Putamen (tissue), 1 donor: ENCODE data around the gene NCBP2L.
A peak's percentile ranks its signal among the peaks of the same experiment; 100 is the strongest.
"Not testable (repeated sequence)": the region's sequence is repeated elsewhere in the genome, so short reads cannot be mapped to it uniquely, and the experiment has no call there.

Source experiments
- DNase-seq: peaks from one replicate; pipeline ENCODE4 v3.0.0-alpha.2; 2016; ENCODE audit warnings: low spot score

The NCBP2L gene

DNA sequence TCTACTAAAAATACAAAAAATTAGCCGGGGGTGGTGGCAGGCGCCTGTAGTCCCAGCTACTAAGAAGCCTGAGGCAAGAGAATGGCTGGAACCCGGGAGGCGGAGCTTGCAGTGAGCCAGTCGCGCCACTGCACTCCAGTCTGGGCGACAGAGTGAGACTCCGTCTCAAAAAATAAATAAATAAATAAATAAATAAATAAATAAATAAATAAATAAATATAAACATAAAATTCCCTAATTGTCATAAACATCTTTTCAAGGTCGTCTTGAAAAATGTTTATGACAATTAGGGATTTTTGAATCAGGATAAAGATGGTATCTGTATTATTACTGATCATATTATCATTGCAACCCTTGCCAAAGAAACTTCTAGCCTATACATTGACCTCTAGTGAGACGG lies 32.5 kb downstream of the NCBP2L start:
- DNase-seq, result not testable (repeated sequence)

DNA sequence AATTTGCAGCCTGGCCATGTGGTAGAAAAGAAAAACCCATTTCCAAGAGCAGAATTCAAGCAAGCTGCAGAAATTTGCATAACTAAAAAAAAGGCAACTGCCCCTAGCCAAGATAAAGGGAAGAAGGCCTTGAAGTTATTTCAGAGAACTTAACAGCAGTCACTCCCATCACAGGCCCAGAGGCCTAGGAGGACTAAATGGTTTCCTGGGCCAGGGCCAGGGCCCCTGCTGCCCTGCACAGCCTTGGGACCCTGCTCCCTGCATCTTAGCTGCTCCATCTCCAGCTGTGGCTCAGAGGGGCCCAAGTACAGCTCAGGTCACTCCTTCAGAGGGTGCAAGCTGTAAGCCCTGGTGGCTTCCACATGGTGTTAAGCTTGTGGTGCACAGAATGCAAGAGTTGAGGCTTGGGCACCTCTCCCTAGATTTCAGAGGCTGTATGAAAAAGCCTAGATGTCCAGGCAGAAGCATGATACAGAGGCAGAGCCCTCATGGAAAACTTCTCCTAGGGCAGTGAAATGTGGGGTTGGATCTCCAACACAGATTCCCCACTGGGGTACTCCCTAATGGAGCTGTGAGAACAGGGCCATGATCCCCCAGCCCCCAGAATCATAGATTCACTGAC lies 41.5 kb downstream of the NCBP2L start:
- DNase-seq, result no peak

DNA sequence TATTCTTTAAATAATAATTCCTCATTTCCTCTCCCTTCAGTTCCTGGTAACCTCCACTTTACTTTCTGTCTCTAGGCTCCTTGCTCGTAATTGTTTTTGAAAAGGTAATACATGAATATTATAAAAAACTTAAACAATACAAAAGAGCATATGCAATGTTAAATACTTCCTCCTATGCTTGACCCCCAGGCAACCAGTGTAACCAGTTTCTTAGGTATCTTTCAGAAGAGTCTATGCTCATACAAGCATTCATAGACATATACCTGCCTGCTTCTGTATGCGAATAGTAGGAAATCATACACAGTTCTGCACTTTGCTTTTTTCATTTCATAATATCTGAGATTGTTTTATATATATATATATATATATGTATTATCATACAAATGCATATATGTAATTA lies 45.5 kb downstream of the NCBP2L start:
- no peak for DNase-seq

DNA sequence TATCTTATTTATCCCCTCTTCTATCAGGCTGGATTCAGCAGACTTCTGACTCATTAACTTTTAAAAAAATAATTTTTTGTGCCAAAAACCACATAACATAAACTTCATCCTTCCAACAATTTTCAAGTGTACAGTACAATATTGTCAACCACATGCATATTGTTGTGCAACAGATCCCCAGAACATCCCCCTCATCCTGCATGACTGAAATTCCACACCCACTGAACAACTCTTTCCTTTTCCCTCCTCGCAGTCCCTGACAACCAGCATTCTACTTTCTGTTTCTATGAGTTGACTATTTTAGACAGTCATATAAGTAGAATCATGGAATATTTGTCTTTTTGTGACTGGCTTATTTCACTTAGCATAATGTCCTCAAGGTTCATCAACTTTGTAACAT lies 45.9 kb downstream of the NCBP2L start:
- no peak for DNase-seq

- DNase-seq, result no peak
Observed at GRCh38 chrX:107825698-107826237, 48.2 kb downstream of the NCBP2L start, which contains the start of gene MID2. TSS of gene MID2 (plus strand) at chrX:107825866. CDS start at chrX:107826427, 561 bp downstream.

GRCh38 chrX:107826238-107827029 lies 48.9 kb downstream of the NCBP2L start:
- peak; percentile 13 for DNase-seq

GRCh38 chrX:107827030-107827831 lies 49.7 kb downstream of the NCBP2L start:
- no peak for DNase-seq

DNA sequence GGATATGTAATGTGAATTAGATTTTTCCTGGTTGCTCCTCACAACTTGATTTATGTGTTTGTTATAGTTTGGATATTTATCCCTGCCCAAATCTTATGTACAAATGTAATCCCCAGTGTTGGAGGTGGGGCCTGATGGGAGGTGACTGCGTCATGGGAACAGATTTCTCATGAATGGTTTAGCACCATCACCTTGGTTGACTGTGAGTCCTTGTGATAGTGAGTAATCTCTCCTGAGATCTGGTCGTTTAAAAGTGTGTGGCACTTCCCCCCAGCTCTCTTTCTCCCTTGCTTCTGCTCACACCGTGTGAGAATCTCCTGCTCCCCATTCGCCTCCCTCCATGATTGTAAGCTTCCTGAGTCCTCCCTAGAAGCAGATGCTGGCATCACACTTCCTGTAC lies 50.3 kb downstream of the NCBP2L start:
- DNase-seq, result no peak

- DNase-seq, result no peak
Observed at GRCh38 chrX:107829878-107830277, 52.3 kb downstream of the NCBP2L start.

- no peak for DNase-seq
Observed at GRCh38 chrX:107831071-107831730, 53.7 kb downstream of the NCBP2L start.

- no peak for DNase-seq
Observed at GRCh38 chrX:107834275-107835201, 57.0 kb downstream of the NCBP2L start.

DNA sequence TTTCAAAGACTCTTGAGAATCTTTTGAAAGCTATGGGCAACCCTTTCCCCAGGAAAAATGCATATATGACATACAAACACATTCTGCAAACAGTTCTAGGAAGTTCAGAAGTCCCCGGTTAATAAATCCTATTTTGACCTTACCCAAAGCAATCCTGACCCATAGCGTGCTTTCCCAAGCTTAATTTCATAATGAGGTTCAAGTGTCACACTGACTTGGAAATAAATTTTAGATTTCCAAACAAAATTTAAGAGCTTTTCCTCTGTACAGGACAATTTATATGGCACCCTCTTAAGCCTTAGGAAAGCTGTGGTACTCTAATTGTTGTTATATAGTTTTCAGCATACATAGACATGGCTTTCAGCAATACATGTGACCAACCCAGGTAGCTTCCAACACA lies 59.4 kb downstream of the NCBP2L start:
- DNase-seq, result no peak

GRCh38 chrX:107840971-107841370 lies 63.4 kb downstream of the NCBP2L start:
- no peak for DNase-seq

GRCh38 chrX:107842715-107843400 lies 65.3 kb downstream of the NCBP2L start:
- DNase-seq, result no peak
